Stimulated activated CD8-positive, alpha-beta memory T cell treated with anti-CD3 and anti-CD28 coated beads, Interleukin-12 subunit alpha, Interleukin-12 subunit beta, amount 100 ng/mL, for 4 hours (primary cell): ENCODE results near the gene DNAJB2.
A peak's percentile ranks its signal among the peaks of the same experiment; 100 is the strongest.

ENCODE experiments used
- DNase-seq: peaks from one replicate; pipeline ENCODE4 v3.0.0-alpha.2; 2020; ENCODE audit warnings: low read depth

DNAJB2 gene

DNA sequence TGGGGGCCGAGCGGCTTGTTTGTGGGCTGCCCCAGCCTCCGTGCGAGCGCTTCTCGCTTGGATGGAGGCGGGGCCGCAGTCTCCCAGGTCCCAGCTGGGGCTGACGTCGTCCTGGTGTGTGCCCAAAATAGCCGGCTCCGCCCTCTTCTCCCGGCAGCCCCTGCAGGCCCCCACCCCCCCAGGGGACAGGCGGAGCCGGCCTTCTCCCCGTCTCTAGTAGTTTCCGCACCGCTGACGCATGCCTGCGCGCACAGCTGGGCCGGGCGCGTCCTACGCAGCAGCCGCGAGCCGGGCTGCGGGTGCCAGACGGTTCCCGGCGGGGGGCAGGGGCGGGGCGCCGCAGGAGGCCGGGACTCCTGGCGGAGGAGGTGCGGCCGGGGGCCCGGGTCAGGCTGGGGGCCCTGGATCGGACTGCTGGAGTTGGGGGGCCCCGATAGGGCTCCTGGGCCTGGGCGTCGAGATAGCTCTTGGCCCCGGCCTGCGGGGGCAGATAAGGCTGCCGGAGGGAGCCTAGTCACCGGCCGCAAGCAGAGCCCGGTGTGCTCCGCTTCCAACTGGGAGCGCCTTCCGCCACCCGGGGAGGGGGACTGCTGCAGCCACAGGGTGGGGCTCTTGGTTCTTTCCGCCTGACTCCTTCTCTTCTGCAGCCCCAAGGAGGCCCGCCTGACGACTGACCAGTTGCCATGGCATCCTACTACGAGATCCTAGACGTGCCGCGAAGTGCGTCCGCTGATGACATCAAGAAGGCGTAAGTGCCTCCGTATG, at the start of gene DNAJB2:
TSS of gene DNAJB2 (plus strand) at position 216 of the 765 bp plus-strand sequence. CDS start at position 684, 468 bp downstream.
- peak; percentile 99 for DNase-seq

DNA sequence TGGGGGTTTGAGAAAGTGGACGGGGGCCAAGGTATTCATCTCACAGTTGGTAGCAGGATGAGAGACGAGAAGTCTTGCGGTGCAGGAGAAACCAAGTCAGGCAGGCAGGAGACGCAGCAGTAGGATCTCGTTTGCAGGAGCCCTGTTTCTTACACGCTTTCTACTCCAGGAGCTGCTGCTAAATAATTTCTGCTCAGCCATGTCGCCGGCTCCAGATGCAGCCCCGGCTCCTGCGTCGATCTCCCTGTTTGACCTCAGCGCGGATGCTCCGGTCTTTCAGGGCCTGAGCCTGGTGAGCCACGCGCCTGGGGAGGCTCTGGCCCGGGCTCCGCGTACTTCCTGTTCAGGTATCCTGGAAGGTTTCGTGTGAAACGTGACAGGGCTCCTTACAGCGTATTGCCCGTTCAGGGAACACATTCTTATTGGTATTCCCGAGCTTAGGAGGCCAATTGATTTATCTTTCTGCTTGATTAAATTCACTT, 49.1 kb upstream of the DNAJB2 start:
- DNase-seq: no peak

DNA sequence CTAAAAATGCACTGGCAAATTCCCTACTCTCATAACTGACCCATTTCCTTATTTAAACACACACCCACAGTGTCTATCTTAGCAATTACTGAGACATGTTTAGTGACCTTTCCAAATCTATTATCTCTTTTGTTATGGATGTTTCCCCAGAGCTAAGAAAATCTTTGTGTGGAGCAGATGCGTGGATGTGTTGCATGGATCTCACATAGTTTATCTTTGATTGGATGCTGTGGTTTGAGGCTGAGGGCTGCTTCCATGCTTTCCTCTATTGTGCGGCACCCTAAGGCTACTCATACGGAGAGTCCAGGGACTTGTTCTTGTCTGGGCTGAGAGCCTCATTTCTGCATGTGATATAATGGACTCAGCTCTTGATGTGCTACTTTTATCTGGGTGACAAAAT, 44.8 kb upstream of the DNAJB2 start:
- DNase-seq: no peak

DNA sequence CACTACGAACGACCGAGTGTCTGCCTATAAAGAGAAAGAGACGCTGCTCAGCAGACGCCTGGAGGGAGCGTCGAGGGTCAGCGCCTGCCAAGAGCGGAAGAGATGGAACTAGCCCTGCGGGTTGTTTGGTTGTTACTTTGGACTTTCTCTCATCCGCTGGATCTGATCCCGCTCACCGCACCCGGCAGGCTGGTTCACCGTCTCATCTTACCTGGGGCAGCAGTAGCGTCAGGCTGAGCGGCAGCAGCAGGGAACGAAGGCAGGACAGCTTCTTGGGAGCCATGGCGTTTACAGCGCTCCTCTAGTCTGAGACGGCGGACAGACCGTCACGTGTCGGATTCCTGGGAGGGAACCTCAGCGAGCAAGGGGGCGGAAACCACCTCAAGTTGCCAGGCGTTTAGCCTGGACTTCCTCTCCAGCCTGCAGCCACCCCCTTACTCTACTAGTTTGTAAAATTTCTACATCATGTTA, 35.8 kb upstream of the DNAJB2 start:
- no peak for DNase-seq

DNA sequence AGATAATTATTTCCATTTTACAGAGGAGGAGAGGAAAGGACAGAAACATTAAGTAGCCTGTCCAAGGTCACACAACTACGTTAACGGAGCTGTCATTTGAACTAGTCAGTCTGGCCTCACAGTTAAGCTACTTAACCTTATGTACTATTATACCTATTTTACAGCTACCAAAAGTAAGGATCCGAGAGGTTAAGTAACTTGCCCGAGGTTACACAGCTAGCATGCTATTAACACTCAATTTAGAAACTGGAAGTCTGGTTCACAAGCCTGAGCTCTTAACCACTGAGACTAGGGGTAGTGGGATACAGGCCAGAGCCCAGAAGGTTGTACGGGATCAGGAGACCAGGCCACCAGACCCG, 34.4 kb upstream of the DNAJB2 start:
- no peak for DNase-seq

DNA sequence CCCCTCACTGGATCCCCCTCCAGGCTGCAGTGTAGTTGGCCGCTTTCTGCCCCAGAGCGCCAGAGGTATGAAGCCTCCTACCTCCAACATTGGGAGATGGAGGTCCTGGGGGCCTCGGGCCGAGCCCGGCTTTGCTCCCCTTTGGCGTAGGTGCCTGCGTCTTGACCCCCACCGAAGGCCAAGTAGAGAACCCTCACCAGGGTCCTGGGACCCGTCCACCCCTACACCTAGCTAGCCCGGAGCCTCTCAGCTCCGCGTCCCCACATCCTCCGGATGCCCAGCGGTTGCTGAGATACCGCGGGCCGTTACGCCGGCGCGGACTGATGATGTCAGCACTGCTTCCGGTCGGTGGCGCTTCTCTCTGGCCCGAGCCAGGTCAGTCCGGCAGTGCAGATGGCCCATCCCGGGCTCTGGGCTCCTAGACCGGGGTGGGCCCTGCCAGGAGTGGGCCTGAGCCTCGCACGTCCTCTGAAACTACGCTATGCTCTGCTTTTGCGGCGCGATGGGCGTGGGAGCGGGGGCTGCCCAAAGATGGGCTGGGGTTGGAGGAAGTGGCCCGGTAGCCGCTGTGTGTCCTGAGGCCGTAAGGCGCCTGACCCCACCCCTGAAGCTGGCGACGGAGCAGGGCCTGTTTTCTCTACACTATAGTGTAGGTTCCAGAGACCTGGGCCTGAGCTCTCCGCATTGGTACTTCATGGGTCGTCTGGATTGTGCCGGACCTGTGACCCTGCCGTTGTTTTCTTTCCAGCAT, 33.8 kb upstream of the DNAJB2 start, which contains the start of the genes GLB1L and STK16:
TSS of gene GLB1L (minus strand) at position 297 of the 751 bp plus-strand sequence. CDS start 1,871 bp downstream, outside the sequence.
TSS of gene STK16 (plus strand) at position 332 of the 751 bp plus-strand sequence. CDS start 521 bp downstream, outside the sequence.
- DNase-seq: peak; percentile 84

DNA sequence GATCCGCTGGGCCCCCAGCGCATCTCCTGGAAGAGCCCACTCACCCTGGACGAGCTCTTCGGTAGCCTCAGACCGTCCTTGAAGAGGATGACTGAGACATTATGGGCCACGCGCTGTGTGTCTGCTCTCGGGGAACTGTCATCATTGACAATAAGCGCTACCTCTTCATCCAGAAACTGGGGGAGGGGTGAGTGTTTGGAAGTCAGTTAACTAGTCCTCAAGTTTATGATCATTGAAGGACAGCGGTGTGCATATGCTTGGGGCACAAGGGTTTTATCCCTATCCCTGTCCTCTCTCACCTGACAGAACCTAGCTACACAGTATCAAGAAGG, 33.3 kb upstream of the DNAJB2 start:
- DNase-seq: no peak

DNA sequence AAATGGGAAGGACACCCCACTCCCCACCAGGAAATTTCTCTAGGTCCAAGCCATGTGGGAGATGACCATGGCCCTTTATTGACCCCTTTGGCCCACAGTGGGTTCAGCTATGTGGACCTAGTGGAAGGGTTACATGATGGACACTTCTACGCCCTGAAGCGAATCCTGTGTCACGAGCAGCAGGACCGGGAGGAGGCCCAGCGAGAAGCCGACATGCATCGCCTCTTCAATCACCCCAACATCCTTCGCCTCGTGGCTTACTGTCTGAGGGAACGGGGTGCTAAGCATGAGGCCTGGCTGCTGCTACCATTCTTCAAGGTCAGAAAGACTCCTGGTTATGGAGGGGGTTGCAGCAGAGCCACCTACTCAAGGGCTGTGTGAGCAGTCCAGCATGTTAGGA, 32.6 kb upstream of the DNAJB2 start:
- no peak for DNase-seq

DNA sequence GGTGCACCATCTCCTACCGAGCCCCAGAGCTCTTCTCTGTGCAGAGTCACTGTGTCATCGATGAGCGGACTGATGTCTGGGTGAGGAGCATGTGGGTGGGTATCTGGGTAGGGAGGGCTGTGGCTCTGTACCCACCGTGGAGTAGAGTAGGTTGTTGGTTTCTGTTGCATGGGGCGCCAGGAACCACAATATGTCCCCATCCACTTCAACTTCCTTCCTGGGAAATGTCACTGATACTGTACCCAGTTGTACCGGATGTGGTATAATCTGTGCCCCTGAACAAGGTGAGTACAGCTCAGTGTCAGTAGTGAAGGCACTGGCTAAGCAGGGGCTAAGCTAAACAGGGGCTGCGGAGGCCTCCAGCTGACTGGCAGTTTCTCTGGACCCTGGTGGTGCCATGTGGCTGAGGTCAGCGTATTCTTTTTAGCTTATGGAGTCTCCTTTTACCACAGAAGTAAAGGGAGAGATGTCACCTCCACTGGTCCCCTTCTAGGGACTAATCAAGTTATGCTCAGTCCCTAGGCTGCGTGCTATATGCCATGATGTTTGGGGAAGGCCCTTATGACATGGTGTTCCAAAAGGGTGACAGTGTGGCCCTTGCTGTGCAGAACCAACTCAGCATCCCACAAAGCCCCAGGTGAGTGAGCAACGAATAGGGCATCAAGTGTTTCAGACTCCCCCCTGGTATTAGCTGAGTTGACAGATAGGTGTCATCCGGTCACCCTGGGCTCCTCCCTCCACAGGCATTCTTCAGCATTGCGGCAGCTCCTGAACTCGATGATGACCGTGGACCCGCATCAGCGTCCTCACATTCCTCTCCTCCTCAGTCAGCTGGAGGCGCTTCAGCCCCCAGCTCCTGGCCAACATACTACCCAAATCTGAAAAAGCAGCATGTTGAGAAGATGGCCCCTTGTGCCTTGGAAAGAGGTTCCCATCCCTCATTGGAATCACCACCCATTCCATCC, 31.2 kb upstream of the DNAJB2 start:
- peak; percentile 56 for DNase-seq

DNA sequence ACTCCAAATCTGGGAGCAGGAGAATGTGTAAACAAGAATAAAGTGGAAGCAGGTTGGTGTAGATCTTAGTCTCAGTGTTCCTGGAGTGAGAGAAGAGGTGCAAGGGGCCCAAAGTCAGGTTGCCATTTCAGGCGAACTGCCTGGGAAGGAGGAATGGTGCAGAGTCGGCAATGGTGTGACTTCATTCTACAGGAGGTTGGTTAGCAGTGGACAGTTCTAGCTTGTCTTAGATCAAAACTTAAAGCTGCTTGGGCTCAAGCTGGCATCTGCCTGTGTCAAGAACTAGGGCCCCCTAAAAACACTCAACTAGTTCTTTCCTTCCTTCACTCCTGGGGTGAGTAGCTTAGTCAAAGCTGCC, 30.3 kb upstream of the DNAJB2 start:
- no peak for DNase-seq

DNA sequence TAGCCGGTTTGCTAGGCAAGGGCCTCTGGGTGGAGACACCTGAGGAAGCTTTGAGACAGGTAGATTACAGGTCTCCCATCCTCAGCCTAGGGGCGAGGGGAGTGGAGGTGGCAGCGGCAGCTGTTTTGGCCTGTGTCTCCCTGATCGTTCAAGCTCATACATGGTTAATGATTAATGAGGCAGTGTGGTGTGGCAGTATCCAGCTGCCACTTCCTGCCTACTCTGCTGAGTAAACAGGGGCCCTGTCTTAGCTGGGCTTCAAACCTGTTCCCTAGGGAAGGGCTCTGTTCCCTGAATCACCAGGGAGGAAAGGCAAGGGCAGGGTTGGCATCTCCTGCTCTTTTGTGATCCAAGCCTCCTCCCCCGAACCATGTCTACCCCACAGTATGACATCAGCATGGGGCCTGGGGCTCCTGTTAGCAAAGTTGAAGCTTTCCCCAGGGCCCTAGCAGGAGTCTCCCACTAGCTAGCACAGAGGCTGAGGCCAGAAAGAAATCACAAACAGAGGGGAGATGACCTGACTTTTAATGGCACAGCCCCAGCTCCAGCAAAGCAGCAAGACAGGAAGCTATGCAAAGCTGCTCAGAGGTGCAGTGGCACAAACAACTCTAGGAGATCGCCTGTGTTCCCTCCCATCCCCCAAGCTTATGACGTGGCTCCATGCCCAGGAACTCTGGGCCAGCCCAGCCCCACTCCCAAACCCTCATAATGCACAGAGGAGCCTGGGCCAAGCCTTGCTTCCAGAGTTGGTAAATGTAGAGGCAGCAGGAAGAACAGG, 29.8 kb upstream of the DNAJB2 start:
- DNase-seq: no peak

DNA sequence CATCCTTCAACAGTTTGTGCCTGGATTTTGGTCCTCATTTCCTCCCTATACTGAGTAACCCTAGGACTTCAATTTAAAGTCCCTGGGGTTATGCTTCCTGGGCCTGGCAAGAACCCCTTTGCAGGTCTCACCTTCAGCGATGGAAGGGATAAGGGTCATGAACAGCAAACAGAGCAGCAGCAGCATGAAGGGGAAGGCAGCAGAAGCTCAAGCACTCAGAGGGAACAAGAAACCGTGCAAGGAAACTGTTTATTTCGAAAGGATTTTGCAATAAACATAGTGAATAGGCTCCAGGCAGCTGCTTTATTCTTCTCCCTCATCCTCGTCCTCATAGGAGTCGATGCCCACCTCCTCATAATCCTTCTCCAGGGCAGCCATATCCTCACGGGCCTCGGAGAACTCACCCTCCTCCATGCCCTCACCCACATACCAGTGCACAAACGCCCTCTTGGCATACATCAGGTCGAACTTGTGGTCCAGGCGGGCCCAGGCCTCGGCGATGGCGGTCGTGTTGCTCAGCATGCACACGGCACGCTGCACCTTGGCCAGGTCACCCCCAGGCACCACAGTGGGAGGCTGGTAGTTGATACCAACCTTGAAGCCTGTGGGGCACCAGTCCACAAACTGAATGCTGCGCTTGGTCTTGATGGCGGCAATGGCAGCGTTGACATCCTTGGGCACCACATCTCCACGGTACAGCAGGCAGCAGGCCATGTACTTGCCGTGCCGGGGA, 29.0 kb upstream of the DNAJB2 start:
- DNase-seq: no peak

DNA sequence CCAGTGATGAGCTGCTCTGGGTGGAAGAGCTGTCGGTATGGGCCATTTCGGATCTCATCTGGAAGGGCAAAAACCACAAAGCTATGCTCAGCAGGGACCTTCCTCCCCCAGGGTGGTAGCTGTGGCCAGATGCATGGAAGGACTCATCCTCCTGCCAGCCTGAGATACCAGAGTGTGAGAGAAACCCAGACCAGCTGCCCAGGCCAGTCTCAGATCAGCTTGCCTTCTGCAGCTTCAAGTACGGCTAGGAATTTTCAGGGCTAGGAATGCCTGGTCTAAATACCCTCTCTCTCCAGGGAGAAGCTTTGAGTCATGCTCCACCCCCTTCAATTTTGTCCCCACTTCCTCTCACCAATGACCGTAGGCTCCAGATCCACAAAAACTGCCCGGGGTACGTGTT, 27.5 kb upstream of the DNAJB2 start:
- no peak for DNase-seq

DNA sequence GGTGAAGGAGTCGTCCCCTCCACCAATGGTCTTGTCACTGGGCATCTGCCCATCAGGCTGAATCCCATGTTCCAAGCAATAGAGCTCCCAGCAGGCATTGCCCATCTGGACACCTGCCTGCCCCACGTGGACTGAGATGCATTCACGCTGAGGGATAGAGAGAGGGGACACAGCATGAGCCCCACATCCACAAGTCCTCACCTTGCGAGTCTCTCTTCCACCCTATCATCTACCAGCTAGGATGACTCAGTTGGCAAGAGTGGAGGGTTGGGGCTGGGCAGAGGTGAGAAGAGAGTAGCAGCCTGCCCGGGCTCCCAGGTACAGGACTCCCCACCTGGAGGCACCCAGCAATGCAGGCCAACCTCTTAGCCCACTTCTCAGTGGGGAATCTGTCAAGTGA, 27.1 kb upstream of the DNAJB2 start:
- no peak for DNase-seq

DNA sequence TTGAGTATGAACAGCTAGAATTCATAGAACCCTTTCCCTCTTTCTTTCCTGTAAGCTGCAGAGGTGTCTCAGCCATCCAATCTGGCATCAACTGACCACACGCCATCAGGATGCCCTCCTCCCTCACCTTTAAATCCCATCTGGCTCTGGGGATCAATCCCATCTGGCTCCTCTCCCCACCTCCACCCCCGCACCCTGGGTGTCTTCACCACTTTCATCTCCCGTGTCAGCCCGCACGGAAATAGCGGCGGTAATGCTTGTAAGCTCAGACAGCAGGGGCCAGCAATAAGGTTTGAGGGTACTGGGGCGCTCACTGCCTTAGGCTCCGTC, 26.6 kb upstream of the DNAJB2 start:
- DNase-seq: no peak

DNA sequence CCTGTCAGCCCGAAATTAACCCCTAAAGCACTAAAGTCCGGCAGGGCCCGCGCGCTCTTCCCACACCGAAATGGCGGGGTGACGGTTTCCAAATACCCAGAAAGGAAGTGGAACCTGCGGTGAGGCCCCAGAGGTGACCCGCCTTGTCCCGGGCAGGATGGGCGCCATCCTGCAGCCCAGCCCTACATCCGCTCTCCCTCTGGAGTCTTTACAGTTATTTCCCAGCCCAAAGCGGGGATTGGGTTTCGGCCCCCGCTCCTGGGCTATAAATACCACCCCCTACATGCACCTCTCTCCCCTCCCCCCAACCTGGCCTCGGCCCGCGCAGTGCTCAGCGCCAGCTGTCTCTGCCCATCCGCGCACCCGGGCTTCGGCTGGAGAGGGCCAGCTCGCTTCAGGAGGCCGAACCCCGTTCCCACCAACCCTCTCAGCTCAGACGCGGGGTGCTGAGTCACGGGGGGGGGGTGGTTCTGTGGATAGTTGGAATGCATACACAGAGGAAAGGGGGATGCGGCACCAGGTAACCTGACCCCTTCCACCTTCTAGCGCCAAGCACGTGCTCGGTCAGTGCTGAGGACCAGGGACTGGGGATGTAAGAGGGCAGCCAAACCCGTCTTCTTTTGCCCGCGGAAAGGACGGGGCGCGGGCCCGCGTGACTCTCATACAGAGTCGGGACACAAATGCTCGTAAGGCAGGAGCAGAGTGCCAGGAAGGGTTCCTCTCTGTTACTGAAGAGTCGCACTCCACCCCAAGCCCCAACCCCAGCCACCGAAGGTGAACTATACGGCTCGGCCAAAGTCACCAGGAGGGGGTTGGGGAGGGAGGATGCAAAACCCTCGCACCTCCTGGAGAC, 26.0 kb upstream of the DNAJB2 start, which contains the start of gene TUBA4B:
TSS of gene TUBA4B (plus strand) at position 344 of the 853 bp plus-strand sequence. CDS start at position 509, 165 bp downstream.
- no peak for DNase-seq

DNA sequence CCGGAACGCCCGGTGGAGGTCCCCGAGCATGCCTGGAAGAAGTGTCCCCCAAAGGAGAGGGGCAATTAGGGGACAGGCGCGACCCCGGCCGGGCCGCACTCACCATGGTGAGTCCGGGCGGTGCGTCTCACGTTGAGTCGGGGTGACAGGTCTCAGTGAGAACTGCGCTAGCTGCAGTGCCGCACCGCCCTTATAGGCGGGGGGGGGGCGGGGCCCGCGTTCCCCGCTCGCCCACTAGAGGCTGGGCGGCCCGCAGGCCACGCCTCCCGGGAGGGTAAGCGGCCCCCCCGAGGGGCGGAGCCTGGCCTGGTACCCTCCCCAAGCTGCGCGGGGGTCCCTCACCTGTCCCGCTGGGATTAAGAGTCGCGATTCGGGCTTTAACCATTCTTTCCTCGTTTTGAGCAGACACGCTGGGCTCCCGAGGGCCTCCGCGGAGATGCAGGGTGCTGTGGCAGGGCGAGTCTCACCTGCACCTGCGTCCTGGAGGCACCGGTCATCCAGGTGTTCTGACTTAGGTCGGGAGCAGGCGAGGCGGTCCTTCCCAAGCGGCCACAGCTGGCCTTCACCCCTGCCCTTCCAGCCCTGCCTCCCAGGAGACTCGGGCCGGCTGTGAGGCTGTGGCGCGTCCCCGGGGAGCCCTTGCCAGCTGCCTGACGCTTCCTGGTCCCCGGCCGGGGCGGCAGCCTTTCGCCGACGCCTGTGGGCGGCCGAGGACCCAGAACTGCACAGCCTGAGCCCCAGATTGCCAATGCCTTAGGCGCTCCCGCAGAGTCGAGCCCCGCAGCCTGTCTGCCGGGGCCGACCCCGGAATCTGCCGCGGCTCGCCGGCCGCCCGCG, 25.2 kb upstream of the DNAJB2 start, which contains the start of gene TUBA4A:
TSS of gene TUBA4A (minus strand) at position 166 of the 837 bp plus-strand sequence. CDS start at position 106, 60 bp downstream.
- peak; percentile 86 for DNase-seq

DNA sequence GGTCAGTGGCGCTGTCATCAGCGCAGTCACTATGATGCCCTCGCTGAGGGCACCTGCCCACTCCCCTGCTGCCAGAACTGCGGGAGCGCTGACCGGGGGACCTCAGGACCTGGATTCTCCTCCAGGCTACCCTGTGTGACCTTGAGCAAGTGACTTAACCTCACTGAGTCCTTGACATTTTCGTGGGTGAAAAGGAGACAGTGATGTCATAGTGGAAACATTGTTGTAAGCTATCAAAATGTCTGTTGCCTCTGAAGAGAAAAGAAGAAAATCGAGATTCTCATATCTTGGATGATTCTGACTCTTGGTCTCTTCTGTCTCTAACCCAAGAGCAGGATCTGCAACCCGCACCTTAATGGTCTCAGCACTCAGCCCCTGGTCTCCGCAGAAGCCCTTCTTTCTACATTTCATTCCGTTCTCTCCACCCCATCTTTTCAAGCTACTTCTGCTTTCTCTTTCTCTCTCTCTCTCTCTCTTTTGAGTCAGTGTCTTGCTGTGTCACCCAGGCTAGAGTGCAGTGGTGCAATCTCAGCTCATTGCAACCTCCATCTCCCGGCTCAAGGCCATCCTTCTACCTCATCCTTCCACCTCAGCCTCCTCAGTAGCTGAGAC, 24.5 kb upstream of the DNAJB2 start:
- no peak for DNase-seq
